Thoracic aorta (tissue), 2 donors: ENCODE data around the gene NATD1. TPM values are rescaled to one million over a fixed set of nuclear protein-coding genes. Genes with fewer than 3 reads are reported as not detected.
A peak's percentile ranks its signal among the peaks of the same experiment; 100 is the strongest.

Experiments used
- ATAC-seq: fragments of 150-250 bp; one replicate; pipeline ENCODE4 v1.8.0; 2017; ENCODE audit warnings: low read depth; ENCODE audit not compliant: insufficient number of reproducible peaks, low FRiP score
- DNase-seq: peaks from one replicate; pipeline ENCODE4 v3.0.0-alpha.2; 2020; ENCODE audit warnings: low spot score
- H3K27ac ChIP-seq, 2 donors: fragments of 200-600 bp; sonication (generic); 1 replicate in 1 of 2; 2 replicates in 1 of 2; pipeline ENCODE4 v1.5.1; 2016; ENCODE audit warnings: mild to moderate bottlenecking in 2 of 2, moderate library complexity in 2 of 2
- H3K27me3 ChIP-seq: fragments of 200-600 bp; sonication (generic); replicated peaks from 2 replicates; pipeline ENCODE4 v1.6.0; 2016; ENCODE audit warnings: mild to moderate bottlenecking; ENCODE audit not compliant: insufficient read depth
- H3K36me3 ChIP-seq: fragments of 200-600 bp; sonication (generic); one replicate; pipeline ENCODE4 v1.5.1; 2016
- H3K4me1 ChIP-seq, 2 donors: fragments of 200-600 bp; sonication (generic); 1 replicate in 1 of 2; 2 replicates in 1 of 2; pipeline versions ENCODE4 v1.5.1 to v1.6.0; 2016; ENCODE audit warnings: low read depth in 2 of 2, mild to moderate bottlenecking in 1 of 2; ENCODE audit not compliant: control insufficient read depth in 1 of 2
- H3K4me3 ChIP-seq: fragments of 200-600 bp; sonication (generic); 2 replicates; pipeline ENCODE4 v1.5.1; 2016; ENCODE audit warnings: mild to moderate bottlenecking
- H3K9me3 ChIP-seq: fragments of 200-600 bp; sonication (generic); 2 replicates; pipeline ENCODE4 v1.5.1; 2016
- total RNA-seq, 2 donors: library from RNA; depleted of rRNA; stranded (reverse); fragments of >200 nt; gene quantifications; one replicate each; pipeline versions ENCODE4 v1.1.0 to v1.2.3, GENCODE V29; 2016
- TF ChIP-seq, protein P1 (sequence below): fragments of 200-600 bp; sonication (generic); IDR thresholded peaks from one replicate; pipeline ENCODE4 v1.5.1; 2019; ENCODE audit warnings: antibody characterized with exemption

The NATD1 gene
- total RNA-seq, 2 donors from 2014 or later: 8.4 to 9.7 TPM

GRCh38 chr17:21292867-21293830 lies 39.9 kb upstream of the NATD1 start:
- TF ChIP-seq, protein P1, sequence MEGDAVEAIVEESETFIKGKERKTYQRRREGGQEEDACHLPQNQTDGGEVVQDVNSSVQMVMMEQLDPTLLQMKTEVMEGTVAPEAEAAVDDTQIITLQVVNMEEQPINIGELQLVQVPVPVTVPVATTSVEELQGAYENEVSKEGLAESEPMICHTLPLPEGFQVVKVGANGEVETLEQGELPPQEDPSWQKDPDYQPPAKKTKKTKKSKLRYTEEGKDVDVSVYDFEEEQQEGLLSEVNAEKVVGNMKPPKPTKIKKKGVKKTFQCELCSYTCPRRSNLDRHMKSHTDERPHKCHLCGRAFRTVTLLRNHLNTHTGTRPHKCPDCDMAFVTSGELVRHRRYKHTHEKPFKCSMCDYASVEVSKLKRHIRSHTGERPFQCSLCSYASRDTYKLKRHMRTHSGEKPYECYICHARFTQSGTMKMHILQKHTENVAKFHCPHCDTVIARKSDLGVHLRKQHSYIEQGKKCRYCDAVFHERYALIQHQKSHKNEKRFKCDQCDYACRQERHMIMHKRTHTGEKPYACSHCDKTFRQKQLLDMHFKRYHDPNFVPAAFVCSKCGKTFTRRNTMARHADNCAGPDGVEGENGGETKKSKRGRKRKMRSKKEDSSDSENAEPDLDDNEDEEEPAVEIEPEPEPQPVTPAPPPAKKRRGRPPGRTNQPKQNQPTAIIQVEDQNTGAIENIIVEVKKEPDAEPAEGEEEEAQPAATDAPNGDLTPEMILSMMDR: no peak
- no peak for DNase-seq
- Histone ChIP-seq H3K4me1 (peaks cover 21 to 43% of the 10 kb centered on the region in 2 donors), H3K27ac (no peak overlapping the region), H3K9me3 (no peaks in the 10 kb centered on the region), H3K27me3 (no peaks in the 10 kb centered on the region), H3K4me3 (no peak overlapping the region), H3K36me3 (peaks cover 4% of the 10 kb centered on the region)
- ATAC-seq: no peak

- ATAC-seq: no peak
- H3K4me1 ChIP-seq: peaks cover 29 to 49% of the 10 kb centered on the region in 2 donors
Observed at GRCh38 chr17:21291862-21292261, 38.7 kb upstream of the NATD1 start.

DNA sequence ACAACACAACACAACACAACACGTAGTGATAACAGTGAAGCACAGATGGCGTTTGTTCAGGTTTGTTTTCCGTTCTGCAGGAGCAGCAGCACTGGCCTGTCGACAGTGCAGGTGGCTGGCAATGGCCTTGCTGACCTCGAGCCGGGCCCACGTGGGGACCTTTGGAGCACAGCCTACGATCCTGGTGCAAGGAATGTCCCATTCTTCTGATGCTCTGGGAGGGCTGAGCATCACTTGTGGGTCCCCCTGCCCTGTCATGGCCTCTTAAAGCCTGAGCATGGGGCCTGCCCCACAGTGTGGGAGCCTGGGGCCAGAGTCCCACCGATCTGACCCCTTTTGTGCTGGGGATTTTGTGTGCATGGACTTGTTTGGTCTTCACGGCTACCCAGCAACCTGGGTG lies 38.1 kb upstream of the NATD1 start:
- no peak for ATAC-seq
- TF ChIP-seq, protein P1: no peak
- Histone ChIP-seq H3K27ac (no peak overlapping the region), H3K4me1 (peaks cover 32 to 49% of the 10 kb centered on the region in 2 donors), H3K4me3 (no peak overlapping the region), H3K27me3 (no peaks in the 10 kb centered on the region), H3K9me3 (no peaks in the 10 kb centered on the region), H3K36me3 (peaks cover 4% of the 10 kb centered on the region)
- no peak for DNase-seq

More at GRCh38 chr17:21291862-21292261, 38.7 kb upstream of the NATD1 start:
- Histone ChIP-seq H3K9me3 (no peaks in the 10 kb centered on the region), H3K27ac (no peak overlapping the region), H3K27me3 (no peaks in the 10 kb centered on the region), H3K4me3 (no peak overlapping the region), H3K36me3 (peaks cover 4% of the 10 kb centered on the region)
- DNase-seq: no peak
- TF ChIP-seq, protein P1: no peak

GRCh38 chr17:21289902-21290571 lies 36.8 kb upstream of the NATD1 start:
- Histone ChIP-seq H3K27me3 (no peaks in the 10 kb centered on the region), H3K4me3 (peak overlapping the region; percentile 88), H3K4me1 (peaks cover 32 to 44% of the 10 kb centered on the region in 2 donors), H3K9me3 (no peaks in the 10 kb centered on the region), H3K27ac (peak overlapping the region in 1 of 2 donors; percentile 96), H3K36me3 (peaks cover 4% of the 10 kb centered on the region)
- DNase-seq (no peak), ATAC-seq (no peak)
- TF ChIP-seq, protein P1: no peak
